Amygdala (tissue), 56 donors: ENCODE results near the gene ZNF575.
A peak's percentile ranks its signal among the peaks of the same experiment; 100 is the strongest.
"Not testable (repeated sequence)": the region's sequence is repeated elsewhere in the genome, so short reads cannot be mapped to it uniquely, and the experiment has no call there.

Experiments used
- DNase-seq, 56 donors: peaks; one replicate each; lab custom pipeline; 2025; lab: John Stamatoyannopoulos, UW

Gene ZNF575

DNA sequence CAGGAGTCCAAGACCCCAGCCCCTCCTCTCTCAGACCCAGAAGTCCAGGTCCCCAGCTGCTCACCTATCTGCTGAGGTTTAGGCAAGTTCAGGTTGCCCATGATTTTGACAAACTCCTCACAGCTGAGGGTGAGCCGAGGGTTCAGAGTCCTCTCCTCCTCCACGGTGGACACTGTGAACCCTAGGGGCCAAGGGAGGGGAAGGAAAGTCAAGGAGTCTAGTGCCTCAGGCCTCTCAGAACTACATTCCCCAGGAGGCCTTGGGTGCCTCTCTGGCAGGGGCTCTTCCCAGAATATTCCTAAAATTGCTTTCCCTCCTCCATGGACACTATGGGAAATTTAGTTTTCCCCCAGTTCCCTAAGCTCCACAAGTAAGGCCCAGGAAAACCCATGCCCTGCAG, 25.1 kb upstream of the ZNF575 start:
- no peak for DNase-seq

DNA sequence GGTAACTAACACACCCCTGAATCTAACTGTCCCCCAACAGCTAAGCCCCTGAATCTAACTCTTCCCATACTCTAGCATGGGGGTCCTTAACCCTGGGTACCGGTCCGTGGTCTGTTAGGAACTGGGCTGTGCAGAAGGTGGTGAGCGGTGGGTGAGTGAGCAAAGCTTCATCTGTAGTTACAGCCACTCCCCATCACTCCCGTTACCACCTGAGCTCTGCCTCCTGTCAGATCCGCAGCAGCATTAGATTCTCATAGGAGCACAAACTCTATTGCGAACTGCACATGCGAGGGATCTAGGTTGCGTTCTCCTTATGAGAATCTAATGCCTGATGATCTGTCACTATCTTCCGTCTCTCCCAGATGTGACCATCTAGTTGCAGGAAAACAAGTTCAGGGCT, 22.3 kb upstream of the ZNF575 start:
- no peak for DNase-seq

DNA sequence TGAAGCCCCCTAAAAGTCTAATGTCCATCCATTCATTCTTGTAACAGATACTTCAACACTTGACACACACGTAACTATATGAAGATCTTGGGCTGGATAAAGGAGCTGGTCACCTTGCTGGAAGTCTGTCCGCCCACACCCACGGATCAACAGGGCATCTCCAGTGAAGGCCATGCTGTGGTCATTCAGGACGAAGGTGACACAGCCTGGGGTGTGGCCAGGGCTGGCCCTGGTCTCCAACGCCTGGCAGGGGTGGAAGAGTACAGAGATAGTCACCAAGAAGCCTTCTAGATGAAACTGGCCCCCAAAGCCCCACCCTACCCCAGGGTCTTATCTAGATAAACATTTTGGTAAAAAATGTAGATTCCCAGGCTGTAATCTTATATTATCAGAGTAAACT, 21.7 kb upstream of the ZNF575 start:
- no peak for DNase-seq

DNA sequence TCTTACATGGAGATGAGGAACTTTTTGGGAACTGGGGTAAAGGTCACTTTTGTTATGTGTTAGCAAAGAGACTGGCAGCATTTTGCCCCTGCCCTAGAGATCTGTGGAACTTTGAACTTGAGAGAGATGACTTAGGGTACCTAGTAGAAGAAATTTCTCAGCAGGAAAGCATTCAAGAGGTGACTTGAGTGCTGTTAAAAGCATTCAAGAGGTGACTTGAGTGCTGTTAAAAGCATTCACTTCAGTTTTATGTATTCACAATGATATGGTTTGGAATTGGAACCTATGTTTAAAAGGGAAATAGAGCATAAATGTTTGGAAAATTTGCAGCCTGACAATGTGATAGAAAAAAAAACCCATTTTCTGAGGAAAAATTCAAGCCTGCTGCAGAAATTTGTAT, 20.6 kb upstream of the ZNF575 start:
- not testable (repeated sequence) for DNase-seq

DNA sequence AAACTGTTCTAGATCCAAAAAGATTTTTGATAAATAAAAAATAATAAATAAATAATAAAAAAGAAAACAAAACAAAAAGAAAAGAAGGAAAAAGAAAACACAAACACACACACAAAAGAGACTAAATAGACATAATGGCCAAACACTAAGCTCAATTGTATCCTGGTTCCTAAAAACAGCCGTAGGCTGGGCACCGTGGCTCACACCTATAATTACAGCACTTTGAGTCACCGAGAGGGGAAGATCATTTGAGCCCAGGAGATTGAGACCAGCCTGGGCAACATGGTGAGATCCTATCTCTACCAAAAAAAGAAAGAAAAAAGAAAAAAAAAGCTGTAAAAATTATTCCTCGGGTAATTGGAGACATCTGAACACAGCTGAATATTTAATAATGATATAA, 14.9 kb upstream of the ZNF575 start:
- no peak for DNase-seq

DNA sequence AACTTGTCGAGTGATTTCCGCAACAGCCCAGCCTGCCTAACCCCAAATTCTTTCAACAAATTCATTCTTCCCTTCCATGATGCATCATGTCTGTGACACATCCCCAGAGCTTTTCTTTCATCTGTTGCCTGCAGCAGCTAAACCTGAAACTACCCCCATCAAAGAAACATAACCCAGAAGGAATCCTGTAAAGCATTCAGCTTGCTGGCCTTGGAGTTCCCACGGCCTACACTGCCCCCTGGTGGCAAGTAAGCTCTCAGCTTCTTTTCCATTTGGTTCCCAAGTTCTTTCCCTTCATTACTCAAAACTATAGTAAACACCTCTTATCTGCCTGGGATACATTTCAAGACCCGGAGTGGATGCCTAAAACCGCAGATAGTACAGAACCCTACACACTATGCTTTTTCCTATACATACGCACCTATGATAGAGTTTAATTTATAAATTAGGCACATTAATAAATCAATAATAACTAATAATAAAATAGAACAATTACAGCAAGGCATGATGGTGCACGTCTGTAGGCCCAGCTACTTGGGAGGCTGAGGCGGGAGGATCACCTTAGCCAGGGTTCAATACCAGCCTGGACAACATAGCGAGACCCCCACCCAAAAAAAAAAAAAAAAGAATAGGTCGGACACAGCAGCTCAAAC, 13.4 kb upstream of the ZNF575 start:
- DNase-seq = peak in 49 of 56 donors; percentile 6 to 87 (median 56)

DNA sequence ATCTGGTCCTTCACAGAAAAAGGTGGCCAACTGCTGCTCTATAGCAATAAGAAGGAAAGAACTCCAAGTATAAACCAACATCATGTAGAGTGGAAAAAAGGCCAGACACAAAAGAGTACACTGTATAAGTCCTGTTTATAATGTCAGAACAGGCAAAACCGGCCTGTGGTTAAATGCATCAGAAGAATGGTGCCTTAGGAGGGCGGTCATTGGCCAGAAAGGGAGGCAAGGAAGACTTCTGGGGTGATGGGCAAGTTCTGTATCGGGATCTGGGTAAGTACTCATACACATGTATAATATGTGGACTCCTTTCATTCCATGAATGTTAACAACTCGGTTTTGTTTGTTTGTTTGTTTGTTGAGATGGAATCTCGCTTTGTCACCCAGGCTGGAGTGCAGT, 10.1 kb upstream of the ZNF575 start:
- DNase-seq = no peak

DNA sequence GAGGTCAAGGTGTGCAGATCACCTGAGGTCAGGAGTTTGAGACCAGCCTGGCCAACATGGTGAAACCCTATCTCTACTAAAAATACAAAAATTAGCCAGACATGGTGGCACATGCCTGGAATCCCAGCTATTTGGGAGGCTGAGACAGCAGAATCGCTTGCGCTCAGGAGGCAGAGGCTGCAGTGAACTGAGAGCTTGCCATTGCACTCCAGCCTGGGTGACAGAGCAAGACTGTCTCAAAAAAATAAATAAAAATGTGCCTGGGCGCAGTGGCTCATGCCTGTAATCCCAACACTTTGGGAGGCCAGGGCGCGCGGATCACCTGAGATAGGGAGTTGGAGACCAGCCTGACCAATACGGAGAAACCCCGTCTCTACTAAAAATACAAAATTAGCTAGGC, 9.3 kb upstream of the ZNF575 start:
- DNase-seq = not testable (repeated sequence)

DNA sequence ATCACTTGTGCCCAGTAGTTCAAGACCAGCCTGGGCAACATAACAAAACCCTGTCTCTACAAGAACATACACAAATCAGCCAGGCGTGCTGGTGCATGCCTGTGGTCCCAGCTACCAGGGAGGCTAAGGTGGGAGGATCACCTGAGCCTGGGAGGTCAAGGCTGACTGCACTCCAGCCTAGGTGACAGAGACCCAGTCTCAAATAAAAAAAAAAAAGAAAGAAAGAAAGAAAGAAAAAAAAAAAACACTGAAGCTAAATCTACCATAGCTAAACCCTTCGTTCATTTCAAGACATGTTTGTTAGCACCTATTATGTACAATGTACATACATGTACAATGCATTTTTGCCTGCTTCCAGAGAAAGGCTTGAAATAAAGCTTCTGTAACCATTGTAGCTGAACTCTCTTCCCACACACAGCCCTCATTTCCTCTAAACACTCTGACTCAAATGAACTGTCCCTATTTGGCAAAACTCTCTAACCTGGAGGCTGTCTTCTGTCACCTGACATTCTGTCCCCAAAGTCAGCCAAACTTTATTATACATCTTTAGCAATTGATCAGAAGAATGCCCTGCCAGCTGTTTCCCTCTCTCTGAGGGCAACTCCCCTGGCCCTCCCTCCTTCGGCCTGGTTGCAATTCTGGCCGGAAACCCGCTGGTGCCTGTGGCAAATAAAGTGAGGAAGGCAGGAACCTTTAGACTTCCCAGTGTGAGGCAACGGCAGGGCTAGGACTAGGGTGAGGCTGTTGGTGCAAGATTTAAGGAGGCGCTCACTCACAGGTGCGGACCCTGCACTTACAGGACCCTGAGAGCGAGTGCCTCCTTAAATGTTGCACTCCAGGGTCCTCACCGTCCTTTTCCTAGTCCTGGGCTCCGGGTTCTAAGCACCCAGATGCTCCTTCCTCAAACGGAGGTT, 7.8 kb upstream of the ZNF575 start:
- peak in 19 of 56 donors; percentile 1 to 37 (median 12) for DNase-seq

DNA sequence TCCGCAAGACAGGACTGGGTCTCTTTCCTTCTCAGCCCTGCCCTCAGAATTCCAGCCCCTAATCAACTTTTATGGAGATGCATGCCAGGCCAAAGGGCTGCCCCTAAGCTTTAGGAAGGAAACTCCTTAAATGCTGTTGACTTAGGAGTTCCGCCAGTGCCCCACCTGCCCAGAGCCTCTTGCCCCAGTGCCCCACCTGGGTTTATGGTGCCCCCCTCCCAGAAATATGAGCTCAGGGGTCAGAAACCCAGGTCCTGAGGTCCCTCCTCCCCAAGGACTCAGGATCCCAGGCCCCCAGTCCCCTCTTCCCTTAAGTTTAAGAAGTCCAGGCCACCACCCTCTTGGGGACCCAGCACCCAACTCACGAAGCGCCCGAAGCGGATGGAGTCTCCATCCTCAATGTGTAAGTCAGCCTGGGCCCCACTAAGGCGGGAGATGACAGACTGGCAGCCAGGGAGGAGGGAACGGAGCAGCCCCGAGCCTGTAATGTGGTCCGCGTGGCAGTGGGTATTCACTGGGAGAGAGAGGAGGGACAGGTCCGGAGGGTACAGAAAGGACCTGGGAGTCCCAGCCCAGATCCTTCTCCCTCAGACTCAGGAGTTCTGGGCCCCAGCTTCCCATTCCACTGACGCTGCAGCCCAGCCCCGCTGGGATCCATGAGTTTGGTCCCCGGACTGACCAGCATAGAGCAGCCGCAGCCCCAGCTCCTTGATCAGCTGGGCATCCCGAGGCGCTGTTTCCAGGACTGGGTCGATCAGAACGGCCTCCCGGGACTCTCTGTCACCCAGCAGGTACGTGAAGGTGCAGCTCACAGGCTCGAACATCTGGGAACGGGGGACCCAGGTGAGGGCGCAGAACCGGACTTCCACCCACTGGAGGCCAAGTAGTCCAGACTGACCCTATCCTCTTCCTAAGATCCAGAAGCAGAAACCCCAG, 6.9 kb upstream of the ZNF575 start:
- peak in 8 of 56 donors; percentile 3 to 39 (median 19) for DNase-seq

DNA sequence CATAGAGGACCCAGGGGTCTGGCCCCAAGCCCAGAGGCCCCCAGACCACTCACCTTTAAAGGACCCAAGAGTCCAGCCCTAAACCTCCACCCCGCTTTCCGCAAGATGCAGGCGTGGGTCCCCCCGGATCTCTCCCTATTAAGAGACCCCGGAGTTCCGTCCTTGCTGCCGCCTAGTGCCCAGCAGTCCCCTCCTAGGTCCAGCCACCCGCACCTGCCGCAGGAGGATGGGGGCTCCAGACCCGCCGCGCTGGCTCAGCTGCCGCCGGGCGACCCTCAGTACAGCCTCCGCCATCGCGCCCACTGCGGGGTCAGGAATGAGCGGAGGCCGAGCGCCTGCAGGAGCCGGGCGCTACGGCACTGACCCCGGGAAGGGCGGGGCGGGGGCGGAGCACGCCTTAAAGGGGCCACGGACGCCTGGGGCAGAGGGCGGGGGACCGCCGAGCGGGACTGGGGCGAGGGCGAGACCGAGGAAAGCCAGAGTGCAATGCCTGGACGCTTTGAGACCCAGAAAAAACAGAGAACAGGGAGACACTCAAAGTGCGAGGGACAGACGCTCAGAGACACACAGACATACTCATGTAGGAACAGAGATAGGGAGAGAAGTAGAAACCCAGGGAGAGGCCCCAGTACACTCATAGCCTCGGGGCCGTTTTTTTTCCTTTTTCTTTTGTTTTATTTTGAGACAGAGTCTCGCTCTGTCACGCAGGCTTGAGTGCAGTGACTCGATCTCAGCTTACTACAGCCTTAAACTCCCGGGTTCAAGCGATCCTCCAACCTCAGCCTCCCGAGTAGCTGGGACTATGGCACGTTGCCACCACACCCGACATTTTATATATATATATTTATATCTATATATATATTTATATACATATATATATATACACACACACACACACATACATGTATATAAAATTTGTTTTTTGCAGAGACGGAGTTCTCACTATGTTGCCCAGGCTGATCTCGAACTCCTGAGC, 5.8 kb upstream of the ZNF575 start, which contains the start of gene ETHE1:
Gene ETHE1, minus strand, starts transcription at position 318 of the 976 bp plus-strand sequence. Its CDS starts 24 bp downstream, at position 294.
- peak in 52 of 56 donors; percentile 20 to 86 (median 58) for DNase-seq

DNA sequence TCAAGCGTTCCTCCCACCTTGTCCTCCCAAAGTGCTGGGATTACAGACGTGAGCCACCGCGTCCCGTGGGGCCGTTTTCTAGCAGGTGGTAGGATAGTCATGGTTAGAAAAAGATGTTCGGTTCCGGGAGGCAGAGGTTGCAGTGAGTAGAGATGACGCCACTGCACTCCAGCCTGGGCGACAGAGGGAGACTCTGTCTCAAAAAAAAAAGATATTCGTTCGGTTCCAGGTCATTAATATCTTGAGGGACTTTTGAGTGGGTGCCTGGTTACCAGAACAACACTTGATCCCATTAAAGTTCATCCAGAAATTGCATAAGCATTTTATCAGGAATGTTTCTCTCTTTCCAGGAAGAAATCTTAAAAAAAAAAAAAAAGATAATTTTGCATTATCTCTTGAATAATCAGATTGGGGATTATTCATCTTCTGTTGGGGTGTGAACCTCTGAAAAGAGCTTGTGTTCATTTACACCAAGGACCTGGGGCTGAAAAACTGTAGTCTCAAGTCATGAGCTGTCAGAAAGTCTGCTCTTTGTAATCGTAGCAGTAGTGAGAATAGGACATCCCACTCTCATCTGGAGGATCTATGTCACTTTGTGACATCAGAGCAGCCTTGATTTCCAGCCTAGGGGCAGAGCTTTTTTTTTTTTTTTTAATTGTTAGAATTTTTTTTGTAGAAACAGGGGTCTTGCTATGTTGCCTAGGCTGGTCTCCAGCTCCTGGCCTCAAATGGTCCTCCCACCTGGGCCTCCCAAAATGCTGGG, 4.9 kb upstream of the ZNF575 start:
- DNase-seq = peak in 4 of 56 donors; percentile 3 to 8 (median 6)

DNA sequence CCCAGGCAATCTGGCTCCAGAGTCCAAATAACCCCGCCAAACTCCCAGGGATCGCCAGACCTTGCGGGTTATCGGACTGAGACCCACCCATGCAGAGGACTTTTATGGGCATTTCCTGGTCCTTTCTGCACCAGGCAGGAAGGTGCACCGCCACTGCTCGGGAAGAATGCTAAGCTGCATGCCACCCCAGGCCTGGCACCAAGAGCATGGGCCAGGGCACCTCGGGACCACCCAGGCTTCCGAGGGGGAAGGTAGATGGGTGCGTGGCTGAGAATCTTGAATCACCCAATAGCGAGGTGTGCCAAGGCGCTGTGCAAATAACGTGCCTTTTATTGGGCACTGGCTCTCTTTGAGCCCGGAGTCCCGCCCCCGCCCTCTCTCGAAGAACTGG, 422 bp upstream of the ZNF575 start:
- DNase-seq = peak in 17 of 56 donors; percentile 50 to 79 (median 66)

DNA sequence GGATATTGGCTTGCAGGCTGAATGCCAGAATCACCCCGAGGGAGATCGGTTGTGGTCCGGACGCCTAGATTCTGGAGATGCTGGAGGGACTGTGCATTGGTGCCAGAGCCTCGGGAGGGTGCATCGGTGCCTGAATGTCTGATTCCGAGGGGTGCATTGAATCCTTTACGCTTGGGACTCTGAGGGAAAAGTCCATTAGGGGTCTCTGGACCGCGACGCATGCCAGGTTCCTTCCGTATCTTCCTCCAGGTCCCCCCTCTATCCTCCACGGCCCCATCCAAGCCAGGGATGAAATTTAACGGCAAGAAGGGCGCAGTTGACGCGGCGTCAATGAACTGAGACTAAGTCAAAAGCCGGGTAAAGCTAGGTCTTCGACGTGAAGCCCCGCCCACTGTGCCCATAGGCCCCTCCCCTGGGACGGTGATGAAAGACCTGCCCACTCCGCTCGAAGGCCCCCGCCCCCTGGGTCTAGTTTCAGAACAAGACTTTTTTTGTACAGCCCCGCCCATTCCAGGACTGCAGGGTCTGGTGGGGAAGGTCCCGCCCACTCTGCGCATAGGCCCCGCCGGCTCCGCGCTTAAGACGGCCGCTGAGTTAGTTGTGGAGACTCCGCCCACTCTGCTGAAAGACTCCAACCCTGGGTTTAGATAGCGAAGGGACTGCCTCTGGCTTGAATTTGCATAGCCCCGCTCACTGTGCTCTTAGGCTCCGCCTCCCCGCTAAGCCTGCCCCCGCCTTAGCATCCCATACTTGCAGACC, 737 bp downstream of the ZNF575 start:
- peak; percentile 21 to 99 (median 90) for DNase-seq

DNA sequence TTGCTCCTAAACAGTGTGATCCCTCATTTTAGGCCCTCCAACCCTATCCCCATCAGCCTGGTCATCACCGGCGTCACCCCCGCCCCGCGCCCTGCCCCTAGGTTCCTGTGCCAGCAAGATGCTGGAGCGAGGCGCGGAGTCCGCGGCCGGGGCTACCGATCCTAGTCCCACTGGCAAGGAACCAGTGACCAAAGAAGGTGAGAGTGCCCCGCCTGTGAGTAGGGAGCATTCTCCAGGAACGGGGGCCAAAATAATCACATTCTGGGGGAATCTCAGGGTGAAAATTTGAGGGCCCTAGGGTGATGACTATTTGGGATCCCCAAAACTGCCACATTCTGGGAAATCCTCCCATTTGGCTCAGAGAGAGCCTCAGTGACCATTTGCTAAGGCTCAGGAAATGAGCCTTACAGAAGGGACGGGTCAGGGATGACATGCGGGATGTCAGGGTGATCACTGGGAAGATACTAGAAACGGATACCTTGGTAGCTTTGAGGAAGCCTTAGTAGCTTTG, 1.4 kb downstream of the ZNF575 start:
- peak in 1 of 56 donors; percentile 47 for DNase-seq

DNA sequence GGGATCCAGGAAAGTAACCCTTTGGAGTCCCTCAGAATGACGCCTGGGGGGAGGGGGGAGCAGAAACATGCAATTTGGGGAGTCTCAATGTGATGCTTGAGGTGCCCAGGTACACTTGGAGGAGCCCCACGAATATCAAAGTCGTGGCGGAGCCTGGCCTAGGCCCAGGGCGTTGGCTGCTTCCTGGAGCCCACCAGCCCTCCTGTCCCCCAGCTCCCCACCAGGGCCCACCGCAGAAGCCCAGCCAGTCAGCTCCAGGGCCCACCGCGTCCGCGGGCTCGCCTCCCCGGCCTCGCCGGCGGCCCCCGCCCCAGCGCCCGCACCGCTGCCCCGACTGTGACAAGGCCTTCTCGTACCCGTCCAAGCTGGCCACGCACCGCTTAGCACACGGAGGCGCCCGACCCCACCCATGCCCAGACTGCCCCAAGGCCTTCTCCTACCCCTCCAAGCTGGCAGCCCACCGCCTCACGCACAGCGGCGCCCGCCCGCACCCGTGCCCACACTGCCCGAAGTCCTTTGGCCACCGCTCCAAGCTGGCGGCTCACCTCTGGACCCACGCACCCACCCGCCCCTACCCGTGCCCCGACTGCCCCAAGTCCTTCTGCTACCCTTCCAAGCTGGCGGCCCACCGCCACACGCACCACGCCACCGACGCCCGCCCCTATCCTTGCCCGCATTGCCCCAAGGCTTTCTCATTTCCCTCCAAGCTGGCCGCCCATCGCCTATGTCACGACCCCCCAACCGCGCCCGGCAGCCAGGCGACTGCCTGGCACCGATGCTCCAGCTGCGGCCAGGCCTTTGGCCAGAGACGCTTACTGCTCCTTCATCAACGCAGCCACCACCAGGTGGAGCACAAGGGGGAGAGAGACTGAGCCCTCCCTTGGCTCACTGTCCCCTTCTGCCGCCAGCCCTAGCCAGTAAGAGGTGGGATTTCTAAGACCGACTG, 2.1 kb downstream of the ZNF575 start:
- DNase-seq = peak in 42 of 56 donors; percentile 2 to 67 (median 39)
